HepG2 (cell line): Measurements from ENCODE around the gene CDC123. TPM values are rescaled to one million over a fixed set of nuclear protein-coding genes. Genes with fewer than 3 reads are reported as not detected.

Source experiments
- NCOR1 ChIP-seq: fragments of 200-600 bp; sonication (generic); IDR thresholded peaks from 2 replicates; pipeline ENCODE4 v1.7.0; 2017; ENCODE audit warnings: antibody characterized with exemption, low read length, borderline replicate concordance
- ZBTB7A ChIP-seq: sonication (generic); formaldehyde crosslinking; IDR thresholded peaks from 2 replicates; pipeline ENCODE4 v1.8.0; 2022; ENCODE audit warnings: mild to moderate bottlenecking, missing genetic modification reagents
- ZNF407 ChIP-seq: sonication (generic); formaldehyde crosslinking; IDR thresholded peaks from one replicate; pipeline ENCODE4 v1.5.1; 2020; ENCODE audit warnings: mild to moderate bottlenecking, missing genetic modification reagents; ENCODE audit errors: not compliant biosample characterization
- ZSCAN9 ChIP-seq: IDR thresholded peaks from 2 replicates; pipeline ENCODE4 v1.6.1; 2016; ENCODE audit warnings: borderline replicate concordance
- polyA plus RNA-seq, 8 experiments: library from polyadenylated mRNA; depleted of rRNA in 3 of 8; stranded (reverse) in 7 of 8; unstranded in 1 of 8; fragments of >200 nt; fragmentation: Illumina TruSeq in 4 of 8; extraction: Trizol in 4 of 8; gene quantifications; 2 replicates each; pipeline versions ENCODE4 v1.2.1 to v1.2.3, GENCODE V29; 2011 to 2016; ENCODE audit warnings: low read depth in 4 of 8, missing spikeins in 1 of 8, mixed read lengths in 1 of 8; ENCODE audit not compliant: insufficient read depth in 1 of 8
- total RNA-seq, 5 experiments: library from RNA; depleted of rRNA; stranded (reverse); fragments of >200 nt; fragmentation: Illumina TruSeq; extraction: Trizol; gene quantifications; 2 replicates each; pipeline ENCODE4 v1.2.3, GENCODE V29; 2016; ENCODE audit warnings: low read depth in 1 of 5

The CDC123 gene
- total and polyA plus RNA-seq, 2 of the 13 experiments (the other 11 are each of a cell fraction or from before 2014, with no cell fraction given), result 63.3 to 153 TPM

DNA sequence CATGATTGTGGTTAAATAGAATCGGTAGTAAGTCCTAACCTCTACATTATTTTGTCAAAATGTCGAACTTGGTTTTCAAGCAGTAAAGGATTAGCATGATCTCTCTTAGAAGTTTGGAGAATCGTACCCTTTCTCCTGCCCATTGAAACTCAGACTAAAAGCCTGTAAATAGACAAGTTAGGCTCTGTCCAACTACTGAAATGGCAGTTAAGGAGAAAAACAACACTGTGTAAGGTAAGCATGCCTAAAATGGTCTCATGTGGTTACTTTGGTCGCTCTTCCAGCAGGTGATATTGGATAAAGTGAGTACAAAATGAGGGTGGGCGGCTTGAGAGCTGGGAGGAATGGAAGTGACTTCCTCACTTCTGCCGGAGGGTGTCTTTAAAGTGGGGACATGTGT is 41.5 kb upstream of the CDC123 start (continued):
- TF ChIP-seq ZNF407 (CRISPR knock-in tag) (no peak), NCOR1 (no peak), ZSCAN9 (CRISPR knock-in tag) (no peak), ZBTB7A (CRISPR knock-in tag) (no peak)
